Spleen (tissue), 11 donors: ENCODE results near the gene TBCD. TPM values are rescaled to one million over a fixed set of nuclear protein-coding genes. Genes with fewer than 3 reads are reported as not detected.

Experiments
- DNase-seq: peaks from one replicate; pipeline ENCODE4 v3.0.0-alpha.2; 2020
- H3K27ac ChIP-seq, 8 donors: fragments of 200-600 bp; sonication (generic) in 7 of 8; 1 replicate in 4 of 8; 2 replicates in 4 of 8; pipeline versions ENCODE4 v1.5.0 to v1.8.0; 2016 to 2021; ENCODE audit warnings: inconsistent platforms in 4 of 8, mild to moderate bottlenecking in 4 of 8, moderate library complexity in 1 of 8
- H3K27me3 ChIP-seq, 7 donors: fragments of 200-600 bp; sonication (generic) in 6 of 7; replicated peaks in 1 of 7; 1 replicate in 4 of 7; 2 replicates in 3 of 7; pipeline versions ENCODE4 v1.5.0 to v1.8.0; 2016 to 2021; ENCODE audit warnings: inconsistent platforms in 3 of 7, mild to moderate bottlenecking in 1 of 7
- H3K36me3 ChIP-seq, 6 donors: fragments of 200-600 bp; sonication (generic) in 5 of 6; 1 replicate in 4 of 6; 2 replicates in 2 of 6; pipeline versions ENCODE4 v1.5.0 to v1.8.0; 2016 to 2021; ENCODE audit warnings: inconsistent platforms in 2 of 6
- H3K4me1 ChIP-seq, 6 donors: fragments of 200-600 bp; sonication (generic) in 5 of 6; 1 replicate in 3 of 6; 2 replicates in 3 of 6; pipeline versions ENCODE4 v1.5.0 to v1.8.0; 2016 to 2021; ENCODE audit warnings: inconsistent platforms in 3 of 6
- H3K4me3 ChIP-seq, 8 donors: fragments of 200-600 bp; sonication (generic) in 7 of 8; 1 replicate in 4 of 8; 2 replicates in 4 of 8; pipeline versions ENCODE4 v1.5.0 to v1.8.0; 2016 to 2021; ENCODE audit warnings: inconsistent platforms in 4 of 8, mild to moderate bottlenecking in 4 of 8, moderate library complexity in 2 of 8
- H3K9me3 ChIP-seq, 8 donors: fragments of 200-600 bp; sonication (generic) in 7 of 8; 1 replicate in 4 of 8; 2 replicates in 4 of 8; pipeline versions ENCODE4 v1.5.0 to v1.8.0; 2016 to 2021; ENCODE audit warnings: inconsistent platforms in 4 of 8
- POLR2A ChIP-seq, 3 donors: fragments of 450-650 bp; IDR thresholded peaks; one replicate each; pipeline ENCODE4 v1.5.1; 2017; ENCODE audit warnings: antibody characterized with exemption in 3 of 3, mild to moderate bottlenecking in 1 of 3
- POLR2AphosphoS5 ChIP-seq, 3 donors: sonication (generic); formaldehyde crosslinking; IDR thresholded peaks; one replicate each; pipeline ENCODE4 v1.5.1; 2017; ENCODE audit warnings: antibody characterized with exemption in 3 of 3
- WGBS, 5 donors: extraction: QIAGEN DNeasy Blood & Tissue Kit in 3 of 5; methylation state at CpG; one replicate each; pipeline versions ENCODE4 v1.1.5 to v1.1.7; 2013 to 2018; 5-methylcytosine and 5-hydroxymethylcytosine counted together
- intact Hi-C: fragments of 100-400 bp; cut with DNase I; formaldehyde crosslinking; loops from one replicate; pipeline ENCODE4 v1.15.0; 2023; ENCODE audit warnings: low total_unique reads
- polyA plus RNA-seq, 3 donors: library from polyadenylated mRNA; stranded (reverse); fragments of 200-250 nt; gene quantifications; one replicate each; pipeline ENCODE4 v1.2.1, GENCODE V29; 2013
- total RNA-seq, 7 donors: library from RNA; depleted of rRNA in 3 of 7; stranded (reverse); fragments of >200 nt in 3 of 7; fragmentation: NEBNext Ultra II Directional in 4 of 7; extraction: Animal tissue kit (Norgen Biotek cat#: 25700) in 4 of 7; gene quantifications; one replicate each; pipeline versions ENCODE4 v1.1.0 to v1.2.1, GENCODE V29; 2016 to 2021
- TF ChIP-seq, protein P1 (sequence below), 11 experiments: fragments of 200-600 bp in 7 of 11; fragments of 450-650 bp in 4 of 11; sonication (generic) in 4 of 11; IDR thresholded peaks in 8 of 11; conservative IDR thresholded peaks in 3 of 11; 1 replicate in 7 of 11; 2 replicates in 4 of 11; pipeline versions ENCODE4 v1.4.0 to v1.8.0; 2016 to 2021; ENCODE audit warnings: antibody characterized with exemption in 11 of 11, inconsistent platforms in 4 of 11, mild to moderate bottlenecking in 1 of 11
- donor health status: healthy with polysubstance abuse.
- donor health status: DM: no; HTN: no; CAD: no; lungs with moderate emphysema.
- donor health status: DM: no; HTN: no; CAD: no.
- donor health status: Bipolar disorder and iron deficiency.
- donor health status: healthy.
- donor health status: DM: no; HTN: no; CAD: no.
- donor health status: DM: yes; HTN: yes; CAD: no.

TBCD gene
- total and polyA plus RNA-seq, 10 donors: 55.6 to 207 (median 108) TPM

- peak in 1 of 3 donors; percentile 8 for TF ChIP-seq POLR2AphosphoS5 (IDR thresholded peaks at IDR 0.05)
- no peak for TF ChIP-seq POLR2A (IDR thresholded peaks at IDR 0.05)
- TF ChIP-seq, protein P1, sequence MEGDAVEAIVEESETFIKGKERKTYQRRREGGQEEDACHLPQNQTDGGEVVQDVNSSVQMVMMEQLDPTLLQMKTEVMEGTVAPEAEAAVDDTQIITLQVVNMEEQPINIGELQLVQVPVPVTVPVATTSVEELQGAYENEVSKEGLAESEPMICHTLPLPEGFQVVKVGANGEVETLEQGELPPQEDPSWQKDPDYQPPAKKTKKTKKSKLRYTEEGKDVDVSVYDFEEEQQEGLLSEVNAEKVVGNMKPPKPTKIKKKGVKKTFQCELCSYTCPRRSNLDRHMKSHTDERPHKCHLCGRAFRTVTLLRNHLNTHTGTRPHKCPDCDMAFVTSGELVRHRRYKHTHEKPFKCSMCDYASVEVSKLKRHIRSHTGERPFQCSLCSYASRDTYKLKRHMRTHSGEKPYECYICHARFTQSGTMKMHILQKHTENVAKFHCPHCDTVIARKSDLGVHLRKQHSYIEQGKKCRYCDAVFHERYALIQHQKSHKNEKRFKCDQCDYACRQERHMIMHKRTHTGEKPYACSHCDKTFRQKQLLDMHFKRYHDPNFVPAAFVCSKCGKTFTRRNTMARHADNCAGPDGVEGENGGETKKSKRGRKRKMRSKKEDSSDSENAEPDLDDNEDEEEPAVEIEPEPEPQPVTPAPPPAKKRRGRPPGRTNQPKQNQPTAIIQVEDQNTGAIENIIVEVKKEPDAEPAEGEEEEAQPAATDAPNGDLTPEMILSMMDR (IDR thresholded peaks at IDR 0.05 in 8 of 11, conservative IDR thresholded peaks at IDR 0.05 in 3 of 11): no peak
- DNase-seq: peak; percentile 47
- peaks cover 8 to 56% (median 38%) of the 10 kb centered on the region in 8 donors for H3K9me3 ChIP-seq
- H3K27me3 ChIP-seq: no peaks in the 10 kb centered on the region
- no peak overlapping the region for H3K27ac ChIP-seq
- H3K4me1 ChIP-seq: no peaks in the 10 kb centered on the region
- WGBS, 5 donors: 90 to 97% (median 95%) methylated on average over 9 to 11 of the region's 11 CpGs
- H3K4me3 ChIP-seq: no peak overlapping the region
- intact Hi-C loops: no loop called here
- H3K36me3 ChIP-seq: peaks cover 0 to 90% (median 32%) of the 10 kb centered on the region in 6 donors
Measured at GRCh38 chr17:82947051-82947991, 195.5 kb downstream of the TBCD start.

DNA sequence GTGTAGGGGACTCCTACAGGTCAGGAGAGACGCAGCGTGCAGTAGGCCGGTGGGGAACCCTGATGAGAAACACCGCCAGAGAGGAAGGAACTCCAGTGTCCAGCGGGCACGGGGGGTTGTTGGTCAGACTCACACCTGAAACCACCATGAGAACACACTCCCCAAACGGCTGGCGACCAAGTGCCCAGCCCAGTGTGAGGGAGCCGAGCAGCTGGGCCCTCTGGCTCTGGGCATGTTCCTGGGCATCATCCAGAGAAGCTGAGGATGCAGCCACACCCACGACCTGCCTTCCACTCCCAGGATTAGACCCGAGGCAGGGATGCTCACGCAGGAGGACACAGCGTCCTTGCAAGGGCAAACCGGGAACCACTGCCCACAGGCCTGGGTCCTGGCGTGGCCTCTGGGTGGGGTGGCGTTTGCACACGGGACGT lies 196.2 kb downstream of the TBCD start:
- no peaks in the 10 kb centered on the region for H3K4me1 ChIP-seq
- WGBS, 5 donors: 92 to 96% (median 95%) methylated on average over 11 to 18 of the region's 18 CpGs
- H3K36me3 ChIP-seq: peaks cover 0 to 84% (median 24%) of the 10 kb centered on the region in 6 donors
- H3K27me3 ChIP-seq: no peaks in the 10 kb centered on the region
- TF ChIP-seq POLR2A (IDR thresholded peaks at IDR 0.05): no peak
- TF ChIP-seq POLR2AphosphoS5 (IDR thresholded peaks at IDR 0.05): peak in 2 of 3 donors; percentile 34 to 52
- no peak overlapping the region for H3K4me3 ChIP-seq
- no peak overlapping the region for H3K27ac ChIP-seq
- peaks cover 8 to 62% (median 42%) of the 10 kb centered on the region in 8 donors for H3K9me3 ChIP-seq
- DNase-seq: peak; percentile 59
- intact Hi-C loops: no loop called here

GRCh38 chr17:82948957-82949356 lies 197.1 kb downstream of the TBCD start:
- Histone ChIP-seq H3K4me1 (no peaks in the 10 kb centered on the region), H3K9me3 (peaks cover 8 to 62% (median 45%) of the 10 kb centered on the region in 8 donors), H3K4me3 (no peak overlapping the region), H3K27ac (no peak overlapping the region), H3K27me3 (no peaks in the 10 kb centered on the region), H3K36me3 (peaks cover 0 to 75% (median 16%) of the 10 kb centered on the region in 6 donors)
- intact Hi-C loops: no loop called here
- DNase-seq: no peak
- 94 to 98% (median 97%) methylated on average over 5 of the region's 5 CpGs for WGBS, 5 donors
- TF ChIP-seq POLR2AphosphoS5 (IDR thresholded peaks at IDR 0.05) (no peak), POLR2A (IDR thresholded peaks at IDR 0.05) (no peak)
- TF ChIP-seq, protein P1 (IDR thresholded peaks at IDR 0.05 in 8 of 11, conservative IDR thresholded peaks at IDR 0.05 in 3 of 11): no peak

DNA sequence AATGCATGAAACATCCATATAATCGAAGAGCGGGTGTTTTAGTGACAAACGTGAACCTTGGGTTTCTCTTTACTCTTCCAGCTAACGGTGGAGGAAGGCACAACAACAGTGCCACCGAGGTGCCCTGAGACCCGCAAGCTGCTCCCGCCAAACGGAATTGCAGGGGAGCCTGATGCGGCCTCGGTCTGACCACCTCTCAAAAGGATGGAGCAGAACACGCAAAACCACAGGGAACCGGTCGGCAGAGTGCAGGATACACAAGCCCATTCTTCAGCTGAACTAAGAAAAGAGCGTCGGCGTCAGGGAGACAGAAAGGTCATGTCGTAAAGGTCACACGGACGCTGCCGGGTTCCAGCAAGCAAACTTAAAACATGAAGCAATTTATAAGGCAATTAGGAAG lies 197.5 kb downstream of the TBCD start:
- peaks cover 4 to 62% (median 44%) of the 10 kb centered on the region in 8 donors for H3K9me3 ChIP-seq
- WGBS, 5 donors: 95 to 97% (median 96%) methylated on average over 20 of the region's 20 CpGs
- TF ChIP-seq, protein P1 (IDR thresholded peaks at IDR 0.05 in 8 of 11, conservative IDR thresholded peaks at IDR 0.05 in 3 of 11): no peak
- TF ChIP-seq POLR2AphosphoS5 (IDR thresholded peaks at IDR 0.05) (no peak), POLR2A (IDR thresholded peaks at IDR 0.05) (no peak)
- H3K4me3 ChIP-seq: no peak overlapping the region
- no peak overlapping the region for H3K27ac ChIP-seq
- intact Hi-C loops: no loop called here
- no peaks in the 10 kb centered on the region for H3K27me3 ChIP-seq
- peak; percentile 27 for DNase-seq
- peaks cover 0 to 71% (median 12%) of the 10 kb centered on the region in 6 donors for H3K36me3 ChIP-seq
- no peaks in the 10 kb centered on the region for H3K4me1 ChIP-seq
